Measurements from ENCODE around the gene ZBTB7C.
A peak's percentile ranks its signal among the peaks of the same experiment; 100 is the strongest.

The ZBTB7C gene

GRCh38 chr18:48417985-48418384 lies 8.8 kb upstream of the ZBTB7C start:
- peak; percentile 83 to 94 for DNase-seq

GRCh38 chr18:48413342-48413741 lies 4.2 kb upstream of the ZBTB7C start:
- peak; percentile 50 to 69 for DNase-seq

GRCh38 chr18:48412339-48412929 lies 3.3 kb upstream of the ZBTB7C start:
- peak; percentile 35 to 53 for DNase-seq

DNA sequence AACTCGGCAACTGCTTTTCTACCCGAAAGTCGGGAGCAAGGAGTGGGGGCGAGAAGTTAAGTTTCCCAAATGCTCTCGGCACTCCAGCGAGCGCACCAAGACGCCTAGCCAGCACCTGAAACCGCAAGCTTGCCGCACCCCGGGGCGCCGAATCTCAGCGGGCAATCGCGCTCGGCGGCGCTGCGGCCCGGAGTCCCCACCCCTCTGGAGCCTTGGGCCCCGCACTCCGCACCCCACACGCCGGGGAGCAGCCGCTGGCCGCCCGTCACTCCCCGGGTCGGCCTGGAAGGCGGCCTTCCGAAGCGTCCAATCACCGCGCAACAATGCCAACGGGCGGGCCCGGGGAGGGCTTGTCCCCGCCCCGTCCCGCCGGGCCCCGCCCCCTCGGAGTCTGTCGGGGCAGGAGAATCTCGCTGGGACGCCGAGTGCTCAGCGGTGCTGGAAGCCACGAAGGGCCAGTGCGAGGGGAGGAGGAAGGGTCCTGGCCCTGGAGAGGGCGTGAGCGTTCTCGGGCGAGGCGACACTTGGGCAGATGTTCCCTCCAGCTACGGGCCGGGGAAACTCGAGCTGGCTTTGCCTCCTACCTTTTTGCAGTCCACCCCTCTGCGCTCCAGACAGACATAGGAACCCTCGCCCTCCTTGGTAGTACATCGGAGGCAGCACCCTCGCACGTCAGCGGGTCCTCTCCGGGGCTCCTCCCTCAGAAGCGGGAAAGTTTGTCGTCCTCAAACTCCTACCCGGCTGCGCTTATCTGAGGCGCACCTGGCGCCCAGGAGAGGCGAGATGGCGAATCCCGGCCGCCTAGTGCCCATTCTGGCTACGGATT lies 1.1 kb upstream of the ZBTB7C start:
- DNase-seq, result peak; percentile 92

- DNase-seq, result no peak
Observed at GRCh38 chr18:48409591-48410094, 460 bp upstream of the ZBTB7C start.

DNA sequence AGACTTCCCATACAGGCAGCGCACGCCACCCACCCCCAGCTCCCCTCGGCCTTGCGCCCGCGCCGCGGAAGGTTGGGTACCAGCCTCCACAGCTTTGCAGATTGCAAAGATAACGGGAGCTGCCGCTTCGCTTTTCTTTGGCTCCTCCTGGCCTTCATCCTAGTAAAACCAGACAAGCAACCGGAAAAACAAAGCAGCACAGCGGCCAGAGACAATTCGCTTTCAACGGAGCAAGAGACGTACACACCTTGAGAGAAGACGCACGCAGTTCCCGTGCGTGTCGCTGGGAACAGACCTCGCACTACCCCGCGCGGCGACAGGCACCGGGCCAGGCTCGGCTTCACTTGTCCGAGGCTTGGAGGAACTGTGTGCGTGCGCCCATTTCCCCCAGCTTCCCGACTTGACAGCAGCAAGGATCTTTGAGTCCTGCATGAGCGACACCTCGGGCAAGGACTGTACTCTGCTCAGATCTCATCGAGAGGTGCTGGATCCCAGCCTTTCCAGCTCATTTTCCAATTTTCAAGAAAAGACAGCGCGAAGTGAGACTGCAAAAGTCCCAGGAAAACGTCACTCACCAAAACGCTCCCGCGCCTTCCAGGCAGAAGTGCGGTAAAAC lies 964 bp downstream of the ZBTB7C start:
- peak in 1 of 2 donors; percentile 44 for DNase-seq

GRCh38 chr18:48407358-48407757 lies 1.8 kb downstream of the ZBTB7C start:
- no peak for DNase-seq

DNA sequence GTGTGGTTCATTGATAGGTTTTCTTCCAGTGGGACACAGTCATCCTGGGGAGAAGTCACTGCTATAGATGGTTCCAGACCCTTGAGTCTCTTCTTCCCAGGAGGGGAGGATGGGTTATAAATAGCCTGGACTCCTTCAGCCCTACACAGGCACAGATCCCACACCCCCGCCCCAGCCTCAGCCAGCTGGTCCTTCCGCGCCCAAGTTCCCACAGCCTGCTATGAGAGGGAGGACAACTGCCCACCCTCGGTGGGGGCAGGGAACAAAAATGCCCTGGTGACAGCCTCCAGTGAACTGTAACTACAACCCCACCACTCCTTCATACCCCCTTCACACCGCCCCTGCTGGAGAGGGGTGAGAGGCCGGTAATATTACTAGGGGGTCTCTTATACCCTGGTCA lies 3.2 kb downstream of the ZBTB7C start:
- no peak for DNase-seq

DNA sequence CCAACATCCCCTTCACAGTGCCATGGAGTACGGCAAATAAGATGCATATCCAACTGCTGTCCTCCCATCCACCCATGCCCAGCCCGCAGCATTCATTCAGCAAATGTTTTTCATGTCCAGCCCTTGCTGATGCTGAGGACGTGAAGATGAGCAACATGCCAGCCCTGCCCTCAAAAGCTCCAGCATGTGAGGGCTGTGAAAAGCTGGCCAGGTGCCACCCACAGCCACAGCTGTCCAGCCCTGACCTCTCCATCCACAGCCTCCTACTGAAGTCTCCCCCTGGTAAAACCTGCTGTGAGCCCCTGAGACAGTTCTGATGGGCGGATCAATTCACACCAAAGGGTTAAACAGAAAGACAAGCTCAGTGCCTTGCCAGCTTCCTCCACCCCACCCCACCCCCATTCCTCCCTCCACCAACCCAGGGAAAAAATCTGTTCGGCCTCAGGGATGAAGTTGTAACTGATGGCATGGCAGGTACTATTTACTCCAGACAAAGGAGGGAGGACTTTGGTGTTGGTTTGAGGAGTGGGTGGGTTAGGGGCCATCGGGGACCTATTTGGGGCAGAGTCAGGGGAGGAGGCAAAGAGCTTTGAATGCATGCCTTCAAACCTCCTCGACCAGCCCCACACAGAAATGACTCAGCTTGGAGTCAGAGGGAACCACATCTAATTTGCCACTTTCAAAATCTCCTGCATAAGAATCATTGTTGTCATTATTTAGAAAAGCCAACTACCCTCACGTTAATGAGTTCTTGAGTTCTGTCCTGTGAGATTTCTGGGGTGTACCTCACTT lies 4.3 kb downstream of the ZBTB7C start:
- peak in 1 of 2 donors; percentile 20 for DNase-seq

GRCh38 chr18:48402953-48403352 lies 6.2 kb downstream of the ZBTB7C start:
- DNase-seq, result no peak

- DNase-seq, result no peak
Observed at GRCh38 chr18:48399303-48400075, 9.7 kb downstream of the ZBTB7C start.

DNA sequence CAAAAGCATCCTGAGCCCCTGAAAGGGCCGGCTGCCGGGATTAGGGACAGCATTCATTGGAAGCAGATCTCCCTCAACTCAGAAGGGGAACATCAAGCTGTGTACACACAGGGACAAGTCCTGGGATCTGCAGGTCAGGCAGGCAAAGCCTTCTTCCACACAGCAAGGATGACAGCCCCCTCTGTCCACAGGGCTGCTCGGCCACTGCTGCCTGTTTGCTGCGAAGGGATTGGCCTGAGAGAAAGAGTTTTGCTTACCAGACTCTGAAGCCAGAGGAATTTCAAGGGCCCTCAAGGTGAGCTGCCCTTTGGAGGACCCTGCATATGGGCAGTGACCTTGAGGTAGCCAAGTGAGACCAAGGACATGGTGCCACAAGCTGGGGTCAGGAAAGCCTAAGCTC lies 11.1 kb downstream of the ZBTB7C start:
- DNase-seq, result no peak

DNA sequence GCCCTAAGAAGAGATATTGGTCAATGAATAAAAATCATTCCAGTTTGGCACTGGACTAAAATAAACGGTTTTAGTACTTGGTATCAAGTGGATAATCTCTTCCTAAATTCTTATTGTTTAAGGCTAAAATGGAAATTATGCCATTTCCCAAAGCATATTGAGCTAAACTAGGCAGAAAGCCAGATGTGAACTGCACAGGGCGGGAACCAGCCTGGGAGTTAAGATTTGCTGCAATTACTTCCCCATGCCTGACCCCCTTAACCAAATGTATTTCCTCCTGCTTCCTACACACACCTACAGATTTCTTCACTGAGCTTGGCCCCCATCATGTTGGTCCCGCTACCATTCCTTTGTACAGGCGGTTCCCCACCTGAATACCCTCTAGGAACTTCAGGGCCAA lies 12.2 kb downstream of the ZBTB7C start:
- DNase-seq, result no peak

GRCh38 chr18:48396561-48396960 lies 12.6 kb downstream of the ZBTB7C start:
- DNase-seq, result no peak

DNA sequence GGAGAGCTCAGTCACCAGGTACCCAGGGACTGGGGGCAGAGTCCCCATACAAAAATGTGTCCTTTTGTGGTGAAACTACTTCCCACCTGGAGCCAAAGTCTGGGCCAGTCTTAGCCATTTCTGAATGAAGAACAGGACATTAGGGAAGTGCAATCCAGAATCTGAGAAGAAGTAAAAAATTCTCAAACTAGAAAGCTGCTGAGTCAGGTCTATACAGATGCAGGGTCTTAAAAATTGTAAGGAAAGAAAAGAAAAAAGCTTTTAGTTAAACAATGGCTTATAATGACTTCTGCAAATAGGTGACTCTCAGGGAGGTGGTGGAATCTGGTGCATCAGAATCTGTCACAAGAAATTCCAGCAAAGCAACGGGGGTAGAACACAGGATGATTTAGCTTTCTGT lies 13.5 kb downstream of the ZBTB7C start:
- no peak for DNase-seq

DNA sequence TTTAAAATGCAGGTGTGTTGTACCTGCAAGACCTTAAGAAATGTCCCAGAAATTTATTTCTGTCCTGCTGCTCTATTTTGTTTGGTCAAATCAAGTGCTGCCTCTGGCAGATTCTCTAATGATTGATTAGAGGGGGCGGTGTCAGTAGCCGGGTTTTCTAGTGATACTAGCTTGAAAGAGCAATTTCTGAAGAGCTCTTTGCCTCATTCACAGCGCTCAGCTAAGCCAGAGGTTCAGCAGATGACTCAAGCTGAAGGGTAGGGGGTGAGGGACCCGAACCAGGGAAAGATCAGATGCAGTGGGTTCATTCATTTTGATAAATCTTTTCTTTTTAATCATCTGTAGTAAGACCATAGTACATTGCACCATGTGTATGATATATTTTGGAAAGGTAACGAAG lies 15.0 kb downstream of the ZBTB7C start:
- DNase-seq, result no peak

DNA sequence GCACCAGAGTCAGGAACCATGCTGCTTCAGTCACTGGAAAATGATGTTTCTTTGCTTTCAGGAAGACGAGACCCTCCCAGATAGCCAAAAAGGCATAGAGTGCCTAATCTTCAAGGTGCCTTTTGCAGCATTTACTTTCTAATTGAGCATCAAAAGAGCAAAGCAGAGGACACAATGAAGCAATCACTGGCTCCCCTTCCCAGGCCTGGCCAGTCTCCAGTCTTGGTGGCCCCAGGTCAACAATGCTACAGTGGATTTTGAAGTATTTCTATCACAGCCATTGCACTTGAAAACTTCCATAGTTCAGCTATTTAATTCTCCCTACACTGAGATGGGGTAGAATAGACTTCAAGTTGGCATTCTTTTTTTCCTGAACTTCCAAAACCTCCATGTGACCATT lies 15.4 kb downstream of the ZBTB7C start:
- no peak for DNase-seq

DNA sequence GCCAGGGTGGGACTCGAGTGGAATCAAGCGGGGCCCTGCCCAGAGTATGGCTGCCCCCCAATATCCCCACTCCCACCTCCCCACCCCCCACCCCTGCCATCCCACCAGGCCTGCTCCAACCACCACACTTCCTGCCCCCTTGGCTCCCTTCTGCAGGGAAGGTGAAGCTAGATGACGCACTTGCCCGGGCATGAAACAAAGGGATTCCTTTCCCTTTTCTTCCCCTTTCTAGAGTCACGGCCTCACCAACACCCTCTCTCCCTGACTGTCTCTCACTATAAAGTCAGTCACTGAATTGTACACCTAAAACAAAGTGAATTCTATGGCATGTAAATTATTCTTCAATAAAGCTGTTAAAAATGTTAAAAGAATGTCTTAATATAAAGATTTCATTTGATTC lies 16.0 kb downstream of the ZBTB7C start:
- DNase-seq, result no peak

DNA sequence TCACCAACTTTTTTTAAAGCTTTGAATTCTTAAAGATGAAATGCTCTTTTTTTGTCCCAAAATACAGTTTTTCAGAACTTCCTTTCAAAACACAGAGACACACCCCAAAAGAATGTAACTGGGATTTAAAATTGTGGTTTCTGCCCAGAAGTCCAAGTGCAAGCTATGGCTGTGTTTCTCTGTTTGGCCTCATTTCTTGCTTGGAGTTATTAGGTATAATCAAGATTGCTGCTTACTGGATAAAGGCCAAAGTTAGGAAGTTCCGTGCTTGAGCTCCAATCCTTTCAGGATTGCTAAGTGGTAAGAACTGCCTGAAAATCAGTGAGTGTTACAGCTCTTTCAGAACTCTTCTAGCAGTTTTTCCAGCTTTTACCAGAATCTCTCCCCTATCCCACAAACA lies 16.9 kb downstream of the ZBTB7C start:
- DNase-seq, result no peak

DNA sequence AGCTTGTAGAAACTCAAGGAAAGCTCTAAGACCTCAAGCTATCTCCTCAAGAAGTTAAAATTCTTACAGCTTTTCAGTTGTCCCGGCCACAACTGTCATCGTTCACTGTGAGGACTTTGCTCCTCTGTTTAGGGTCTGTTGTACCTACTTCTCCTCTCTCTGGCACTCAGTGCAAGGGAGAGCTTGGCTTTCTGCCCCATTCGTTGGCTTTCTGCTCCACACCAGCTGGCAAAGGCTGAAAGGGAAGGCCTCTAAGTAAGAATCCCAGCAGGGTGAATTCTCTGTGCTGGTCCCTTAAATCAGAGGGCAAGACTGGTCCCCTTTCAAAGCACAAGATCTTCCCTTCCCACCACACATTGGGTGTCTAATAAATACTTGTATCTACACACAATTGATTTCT lies 17.3 kb downstream of the ZBTB7C start:
- no peak for DNase-seq

DNA sequence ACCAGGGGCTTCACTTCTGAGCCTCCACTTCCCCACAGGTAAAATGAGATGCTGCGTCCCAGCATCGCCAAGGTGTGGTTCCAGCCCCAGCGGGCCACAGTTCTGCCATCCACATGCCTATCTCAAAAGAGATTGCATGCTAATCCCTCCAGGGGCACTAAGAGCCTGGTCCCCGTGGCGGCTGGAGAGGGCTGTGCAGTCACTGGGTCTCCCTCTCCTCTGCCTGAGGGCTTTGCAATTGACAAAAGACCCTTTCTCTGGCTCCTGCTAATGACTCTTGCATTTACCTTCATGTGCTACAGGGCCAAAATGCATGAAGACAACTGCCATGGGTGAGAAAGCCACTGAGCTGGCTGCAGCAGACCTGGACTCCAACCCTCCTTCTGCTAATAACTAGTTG lies 18.5 kb downstream of the ZBTB7C start:
- DNase-seq, result no peak

DNA sequence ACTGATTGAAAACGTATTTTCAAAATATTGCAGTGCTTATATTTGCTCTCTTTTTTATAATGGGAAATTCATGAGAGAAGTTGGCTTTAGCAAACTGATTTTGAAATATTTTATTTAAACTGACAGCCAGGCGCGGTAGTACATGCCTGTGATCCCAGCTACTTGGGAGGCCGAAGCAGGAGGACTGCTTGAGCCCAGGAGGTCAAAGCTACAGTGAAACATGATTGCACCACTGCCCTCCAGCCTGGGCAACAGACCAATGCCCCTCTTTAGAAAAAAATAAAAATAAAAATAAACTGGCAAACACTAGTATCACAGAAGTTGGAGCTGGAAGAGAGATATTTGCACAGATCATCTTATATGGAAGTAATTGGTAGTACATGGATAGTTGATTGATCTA lies 20.7 kb downstream of the ZBTB7C start:
- no peak for DNase-seq

Measured in inflammatory macrophage (primary cell).